HG02973 (cell line): Measurements from ENCODE around the gene CDCA3.
"Not testable (repeated sequence)": the region's sequence is repeated elsewhere in the genome, so short reads cannot be mapped to it uniquely, and the experiment has no call there.

Source experiments
- ATAC-seq: cut with Tn5 transposase; IDR thresholded peaks from one replicate; pipeline ENCODE4 v1.9.1; 2021; ENCODE audit warnings: moderate library complexity; ENCODE audit not compliant: unreplicated experiment

The CDCA3 gene

DNA sequence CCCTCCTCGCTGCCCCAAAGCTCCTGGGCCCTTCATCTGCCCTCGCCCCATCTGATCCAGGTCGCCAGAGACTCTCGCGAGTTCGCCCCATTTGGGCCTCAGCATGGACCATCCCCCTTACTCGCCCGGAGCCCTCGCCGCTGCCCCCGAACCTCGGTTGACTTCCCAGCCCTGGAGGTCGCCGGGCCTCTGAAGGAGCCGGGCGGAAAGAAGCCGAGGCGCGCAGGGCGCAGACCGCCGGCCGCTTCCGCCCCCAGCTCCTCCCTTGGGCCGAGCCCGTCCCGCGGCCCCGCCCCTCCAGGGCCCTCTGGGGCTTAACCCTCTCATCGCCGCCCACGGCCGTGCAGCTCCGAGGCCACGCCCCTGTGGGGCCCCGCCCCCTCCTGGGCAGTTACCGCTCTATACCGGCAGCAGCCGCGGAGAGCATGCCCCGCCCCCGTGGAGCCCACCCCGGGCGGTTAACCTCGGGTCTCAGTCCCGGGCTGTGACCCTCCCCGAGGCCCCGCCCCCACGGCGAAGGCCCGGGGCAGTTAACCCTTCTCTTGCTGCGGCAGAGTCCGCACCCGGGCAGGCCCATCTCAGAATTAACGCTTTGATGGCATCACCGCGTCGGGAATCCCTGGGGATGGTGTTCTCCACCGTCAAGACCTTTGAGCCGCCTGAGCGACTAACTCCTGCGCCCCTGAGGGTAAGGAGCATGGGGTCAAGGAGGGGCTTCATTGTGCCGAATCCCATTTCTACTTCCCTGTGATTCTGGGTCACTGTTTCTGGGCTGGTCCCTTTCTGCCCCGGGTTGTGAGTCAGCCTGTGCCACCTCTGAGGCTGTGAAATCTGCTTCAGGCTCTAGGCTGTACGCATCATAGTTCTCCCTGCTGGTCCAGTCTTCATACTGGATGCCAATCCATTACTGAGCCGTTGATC, 22.3 kb upstream of the CDCA3 start, which contains the start of gene SPSB2:
TSS of gene SPSB2 (minus strand) at position 210 of the 921 bp plus-strand sequence. CDS start 402 bp downstream, outside the sequence.
- ATAC-seq, result peak; percentile 74

GRCh38 chr12:6872073-6873048, 21.3 kb upstream of the CDCA3 start:
- ATAC-seq, result no peak

GRCh38 chr12:6871052-6871957, 20.2 kb upstream of the CDCA3 start:
- no peak for ATAC-seq

GRCh38 chr12:6870304-6870703, 19.2 kb upstream of the CDCA3 start:
- ATAC-seq, result not testable (repeated sequence)

DNA sequence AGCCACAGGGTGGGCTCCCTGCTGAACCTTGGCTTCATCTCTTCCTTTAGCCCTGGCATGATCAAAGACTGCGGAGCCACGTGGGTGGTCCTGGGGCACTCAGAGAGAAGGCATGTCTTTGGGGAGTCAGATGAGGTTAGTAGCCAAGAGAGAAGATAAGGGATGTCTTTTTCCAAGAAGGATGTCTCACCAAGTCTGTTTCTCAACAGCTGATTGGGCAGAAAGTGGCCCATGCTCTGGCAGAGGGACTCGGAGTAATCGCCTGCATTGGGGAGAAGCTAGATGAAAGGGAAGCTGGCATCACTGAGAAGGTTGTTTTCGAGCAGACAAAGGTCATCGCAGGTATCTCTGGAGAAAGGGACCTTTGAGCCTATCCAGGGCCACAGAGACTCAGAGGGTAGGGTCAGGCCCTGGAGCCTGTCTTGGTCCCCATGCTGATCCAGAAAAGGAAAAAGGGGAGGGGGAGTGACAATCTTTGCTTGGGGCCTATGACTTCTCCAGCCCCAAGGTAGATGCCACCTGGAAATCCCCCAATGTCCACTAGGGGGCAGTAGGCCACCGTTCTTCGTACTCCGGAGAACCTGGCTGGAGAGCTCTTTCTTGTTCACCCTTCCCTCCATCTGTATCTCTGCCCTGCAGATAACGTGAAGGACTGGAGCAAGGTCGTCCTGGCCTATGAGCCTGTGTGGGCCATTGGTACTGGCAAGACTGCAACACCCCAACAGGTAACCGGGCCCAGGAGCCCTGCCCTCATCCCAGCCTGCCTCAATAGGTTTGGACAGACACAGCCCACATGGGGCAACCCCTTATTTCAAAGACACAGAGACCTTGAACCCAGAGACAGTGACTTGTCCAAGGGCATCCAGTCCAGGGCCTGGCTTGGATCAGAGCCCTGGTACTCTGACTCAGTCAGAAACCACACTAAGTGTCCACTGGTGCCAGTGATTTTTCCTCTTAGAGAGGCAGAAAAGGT, 18.2 kb upstream of the CDCA3 start:
- no peak for ATAC-seq

DNA sequence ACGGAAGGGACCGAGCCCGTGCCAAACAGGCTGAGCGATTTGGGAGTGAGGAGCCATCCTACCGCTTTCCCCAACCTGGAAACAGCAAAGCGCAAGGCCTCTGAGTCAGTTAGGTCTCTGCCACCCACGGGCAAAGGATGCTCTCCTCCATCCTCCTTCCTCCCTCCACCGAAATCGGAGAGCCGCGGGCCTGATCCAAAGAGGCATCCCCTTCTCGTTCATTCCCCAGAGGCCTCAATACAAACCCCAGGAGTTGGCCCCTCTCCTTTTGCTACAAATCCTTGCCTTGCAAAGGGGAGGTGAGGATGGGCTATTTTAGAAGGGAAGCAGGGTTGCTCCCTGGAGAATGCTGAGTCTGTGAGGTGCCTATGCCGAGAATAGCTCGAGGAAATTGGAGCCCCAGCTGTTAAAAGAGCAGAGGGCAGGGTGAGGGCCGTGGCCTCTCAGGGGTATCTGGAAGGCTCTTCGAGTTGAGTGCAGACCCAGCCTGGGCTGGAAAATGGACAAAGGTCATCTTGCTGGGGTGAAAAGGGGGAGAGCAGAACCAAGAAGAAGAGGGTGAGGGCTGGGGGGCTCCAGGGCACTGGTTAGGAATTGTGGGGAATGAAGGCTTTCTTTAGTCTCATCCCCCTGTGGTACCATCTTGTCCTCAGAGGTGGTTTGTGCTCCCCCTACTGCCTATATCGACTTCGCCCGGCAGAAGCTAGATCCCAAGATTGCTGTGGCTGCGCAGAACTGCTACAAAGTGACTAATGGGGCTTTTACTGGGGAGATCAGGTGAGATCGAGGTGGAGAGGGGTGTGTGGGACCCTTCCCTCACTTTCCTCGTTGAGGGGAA, 17.3 kb upstream of the CDCA3 start:
- ATAC-seq, result no peak

DNA sequence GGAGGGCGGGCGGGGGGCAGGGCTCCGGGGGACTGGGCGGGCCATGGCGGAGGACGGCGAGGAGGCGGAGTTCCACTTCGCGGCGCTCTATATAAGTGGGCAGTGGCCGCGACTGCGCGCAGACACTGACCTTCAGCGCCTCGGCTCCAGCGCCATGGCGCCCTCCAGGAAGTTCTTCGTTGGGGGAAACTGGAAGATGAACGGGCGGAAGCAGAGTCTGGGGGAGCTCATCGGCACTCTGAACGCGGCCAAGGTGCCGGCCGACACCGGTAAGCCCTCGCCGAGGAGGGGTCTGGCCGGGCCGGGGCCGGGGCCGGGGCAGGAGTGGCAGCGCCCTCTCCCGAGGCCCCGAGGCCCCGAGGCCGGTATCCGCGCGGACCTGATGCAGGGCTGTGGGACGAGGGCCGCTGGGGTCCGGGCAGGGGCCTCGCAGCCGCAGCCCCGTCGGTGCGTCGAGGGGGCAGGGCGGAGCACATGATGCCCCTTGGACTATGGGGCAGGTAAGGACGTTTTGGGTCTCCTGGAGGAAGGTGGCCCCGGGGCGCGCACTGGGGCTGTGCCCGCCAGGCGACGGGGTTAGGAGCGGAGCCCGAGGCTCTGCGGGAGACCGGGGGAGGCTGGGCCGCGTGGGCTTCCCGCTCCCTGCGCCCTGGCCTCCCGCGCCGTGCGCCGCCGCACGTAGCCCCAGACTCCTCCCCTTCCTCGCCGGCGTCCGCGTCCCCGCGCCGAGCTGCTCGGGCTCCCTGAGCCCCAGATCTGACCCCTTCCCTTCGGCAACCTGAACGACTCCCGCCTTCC, 16.5 kb upstream of the CDCA3 start, which contains the start of gene TPI1:
TSS of gene TPI1 (plus strand) at position 119 of the 798 bp plus-strand sequence. CDS start at position 155, 36 bp downstream.
- ATAC-seq, result peak; percentile 41

DNA sequence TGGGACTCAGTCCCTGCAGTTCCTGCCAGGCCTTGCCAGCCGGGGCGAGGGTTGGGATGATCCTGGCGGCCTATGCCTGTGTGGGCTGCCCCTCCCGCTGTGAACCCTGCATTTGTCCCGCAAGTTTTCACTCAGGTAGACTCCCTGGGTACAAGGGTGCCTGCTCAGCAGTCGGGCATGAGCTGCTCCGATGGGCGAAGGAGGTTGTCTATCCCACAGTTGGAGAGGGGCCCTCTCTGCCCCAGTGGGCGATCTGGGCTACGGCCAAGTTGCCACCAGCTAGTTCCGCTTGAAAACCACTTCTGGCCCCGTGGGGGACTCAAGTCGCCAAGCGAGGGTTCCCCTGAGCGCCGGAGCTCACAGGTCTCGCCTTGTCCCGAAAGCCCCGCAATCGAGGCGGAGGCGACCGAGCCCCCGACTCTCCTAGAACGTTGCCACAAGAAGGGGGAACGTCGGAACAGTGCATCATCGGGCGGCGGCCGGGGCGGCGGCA, 15.9 kb upstream of the CDCA3 start:
- no peak for ATAC-seq

DNA sequence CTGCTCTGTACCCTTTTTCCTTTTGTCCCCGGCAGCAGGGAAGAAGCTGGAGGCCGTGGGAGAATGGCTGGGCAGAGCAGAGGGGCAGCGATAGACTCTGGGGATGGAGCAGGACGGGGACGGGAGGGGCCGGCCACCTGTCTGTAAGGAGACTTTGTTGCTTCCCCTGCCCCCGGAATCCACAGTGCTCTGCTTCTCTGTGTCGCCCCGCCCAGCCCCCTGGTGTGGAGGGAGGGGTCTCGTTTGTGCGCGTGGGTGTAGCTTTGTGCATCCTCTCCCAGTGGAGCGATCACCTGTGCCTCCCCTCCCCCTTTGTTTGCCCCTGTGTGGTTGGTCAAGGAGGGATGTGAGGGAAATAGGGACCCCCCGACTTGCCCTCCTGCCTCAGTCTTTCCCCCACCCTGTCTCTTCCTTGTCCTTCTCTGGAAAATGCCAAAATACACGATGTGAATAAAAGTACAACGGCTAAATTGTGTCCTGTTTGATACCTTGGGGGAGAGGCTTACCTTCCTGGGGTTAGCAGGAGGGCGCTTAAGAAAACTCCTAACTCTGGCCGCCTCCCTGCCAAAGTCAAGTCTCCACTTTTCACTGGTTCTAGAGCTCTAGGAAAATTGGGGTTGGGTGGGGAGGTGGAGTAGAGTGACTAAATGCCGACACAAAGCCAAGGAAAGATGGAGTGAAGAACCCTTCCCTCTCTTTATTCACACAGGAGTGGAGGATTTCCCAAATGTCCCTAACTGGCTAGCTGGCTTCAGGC, 15.3 kb upstream of the CDCA3 start:
- ATAC-seq, result no peak

- ATAC-seq, result not testable (repeated sequence)
Observed at GRCh38 chr12:6865307-6865706, 14.2 kb upstream of the CDCA3 start.

DNA sequence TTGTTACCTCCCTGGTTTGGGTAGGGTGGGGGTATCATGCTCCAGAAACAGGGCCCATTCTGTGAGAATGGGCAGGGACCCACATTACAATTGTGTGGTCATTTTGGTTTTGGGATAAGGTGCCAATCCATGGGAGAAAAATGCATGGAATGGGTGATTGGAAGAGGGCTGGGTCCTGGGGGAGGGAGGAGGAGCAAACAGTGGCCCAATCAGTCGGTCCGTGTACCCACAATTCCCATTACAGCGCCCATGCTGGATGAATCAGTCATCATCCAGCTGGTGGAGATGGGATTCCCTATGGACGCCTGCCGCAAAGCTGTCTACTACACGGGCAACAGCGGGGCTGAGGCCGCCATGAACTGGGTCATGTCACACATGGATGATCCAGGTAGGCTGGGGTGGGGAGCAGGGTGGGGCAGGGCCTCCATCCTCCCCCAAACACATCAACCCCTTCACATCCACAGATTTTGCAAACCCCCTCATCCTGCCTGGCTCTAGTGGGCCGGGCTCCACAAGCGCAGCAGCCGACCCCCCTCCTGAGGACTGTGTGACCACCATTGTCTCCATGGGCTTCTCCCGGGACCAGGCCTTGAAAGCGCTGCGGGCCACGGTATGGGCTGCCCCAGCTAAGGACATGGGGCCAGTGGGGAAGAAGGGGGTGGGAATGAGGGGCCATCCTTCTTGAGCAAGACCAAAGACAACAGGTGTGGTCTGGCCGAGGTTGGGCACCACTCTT, 12.7 kb upstream of the CDCA3 start:
- no peak for ATAC-seq

- ATAC-seq, result no peak
Observed at GRCh38 chr12:6863033-6863432, 11.9 kb upstream of the CDCA3 start.

DNA sequence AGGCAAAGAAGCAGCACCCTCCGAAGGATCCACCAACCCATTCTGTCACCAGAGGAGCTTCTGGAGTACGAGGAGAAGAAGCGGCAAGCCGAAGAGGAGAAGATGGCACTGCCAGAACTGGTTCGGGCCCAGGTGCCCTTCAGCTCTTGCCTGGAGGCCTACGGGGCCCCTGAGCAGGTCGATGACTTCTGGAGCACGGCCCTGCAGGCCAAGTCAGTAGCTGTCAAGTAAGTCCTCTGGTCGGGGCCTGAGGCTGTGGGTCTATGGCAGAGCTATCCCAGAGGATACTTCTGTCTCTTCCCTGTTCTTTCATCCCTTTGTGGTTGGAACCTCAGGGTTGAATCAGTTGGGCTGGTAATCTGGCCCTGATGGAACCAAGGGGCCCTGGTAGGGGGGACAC, 10.3 kb upstream of the CDCA3 start:
- ATAC-seq, result no peak

GRCh38 chr12:6860942-6861341, 9.9 kb upstream of the CDCA3 start:
- ATAC-seq, result no peak

GRCh38 chr12:6860116-6860515, 9.0 kb upstream of the CDCA3 start:
- ATAC-seq, result no peak

DNA sequence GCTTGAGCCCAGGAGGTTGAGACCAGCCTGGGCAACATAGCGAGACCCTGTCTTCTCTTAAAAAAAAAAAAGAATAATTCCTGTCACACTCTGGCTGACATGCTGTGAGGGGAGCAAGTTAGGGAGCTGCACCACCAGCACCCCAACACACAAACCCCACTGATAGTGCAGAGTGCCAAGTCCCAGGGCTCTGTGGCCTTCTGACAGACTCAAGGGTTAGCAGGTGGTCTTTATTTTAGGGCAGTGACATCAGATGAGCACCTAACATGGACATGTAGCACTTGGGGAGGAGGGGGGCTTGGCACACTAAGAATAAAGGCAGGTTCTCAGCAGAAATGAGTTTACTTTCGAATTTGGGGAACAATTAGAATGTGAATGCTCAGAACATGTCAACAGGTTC, 7.7 kb upstream of the CDCA3 start:
- ATAC-seq, result no peak
